Neutrophil (primary cell): ENCODE measurements around the gene ZNF684.

Experiments used
- H3K27ac ChIP-seq: fragments of 200-600 bp; sonication (generic); 2 replicates; pipeline ENCODE4 v1.5.1; 2016; ENCODE audit warnings: mild to moderate bottlenecking, moderate library complexity
- H3K27me3 ChIP-seq: fragments of 200-600 bp; sonication (generic); 2 replicates; pipeline ENCODE4 v1.6.0; 2016; ENCODE audit warnings: mild to moderate bottlenecking
- H3K36me3 ChIP-seq: fragments of 200-600 bp; sonication (generic); 2 replicates; pipeline ENCODE4 v1.5.1; 2017
- H3K4me1 ChIP-seq, 2 experiments: fragments of 200-600 bp in 1 of 2; sonication (generic) in 1 of 2; 1 replicate in 1 of 2; 2 replicates in 1 of 2; pipeline versions ENCODE4 v1.5.1 to v1.6.1; 2013 to 2016; ENCODE audit warnings: low read depth in 1 of 2, low read length in 1 of 2, mild to moderate bottlenecking in 1 of 2, moderate library complexity in 1 of 2; ENCODE audit not compliant: control insufficient read depth in 1 of 2, insufficient read depth in 1 of 2
- H3K4me3 ChIP-seq, 2 experiments: fragments of 200-600 bp in 1 of 2; sonication (generic) in 1 of 2; 1 replicate in 1 of 2; 2 replicates in 1 of 2; pipeline ENCODE4 v1.5.1; 2013 to 2016; ENCODE audit warnings: low read depth in 1 of 2, low read length in 1 of 2, mild to moderate bottlenecking in 1 of 2, moderate library complexity in 1 of 2
- H3K9me3 ChIP-seq: fragments of 200-600 bp; sonication (generic); 2 replicates; pipeline ENCODE4 v1.5.1; 2016
- CTCF ChIP-seq: fragments of 200-600 bp; sonication (generic); IDR thresholded peaks from 2 replicates; pipeline ENCODE4 v1.5.1; 2016; ENCODE audit warnings: antibody characterized with exemption

The ZNF684 gene

GRCh38 chr1:40593449-40594186, 62.2 kb downstream of the ZNF684 start:
- no peaks in the 10 kb centered on the region for H3K9me3 ChIP-seq
- no peak for TF ChIP-seq CTCF
- H3K4me3 ChIP-seq, result no peak overlapping the region
- no peaks in the 10 kb centered on the region for H3K36me3 ChIP-seq
- peaks cover 29% of the 10 kb centered on the region for H3K27me3 ChIP-seq
- H3K27ac ChIP-seq, result no peak overlapping the region
- H3K4me1 ChIP-seq, result peaks cover 6 to 10% of the 10 kb centered on the region in 2 experiments

- no peak overlapping the region for H3K27ac ChIP-seq
- no peak for TF ChIP-seq CTCF
- no peak overlapping the region for H3K4me3 ChIP-seq
- H3K27me3 ChIP-seq, result peaks cover 29% of the 10 kb centered on the region
- H3K36me3 ChIP-seq, result no peaks in the 10 kb centered on the region
- peaks cover 6 to 10% of the 10 kb centered on the region in 2 experiments for H3K4me1 ChIP-seq
- no peaks in the 10 kb centered on the region for H3K9me3 ChIP-seq
These were observed 62.7 kb downstream of the ZNF684 start for GRCh38 chr1:40594187-40594531.

GRCh38 chr1:40595623-40596022, 64.2 kb downstream of the ZNF684 start:
- no peak overlapping the region for H3K27ac ChIP-seq
- no peak overlapping the region for H3K4me3 ChIP-seq
- TF ChIP-seq CTCF, result no peak
- H3K27me3 ChIP-seq, result peaks cover 29% of the 10 kb centered on the region
- peaks cover 6 to 10% of the 10 kb centered on the region in 2 experiments for H3K4me1 ChIP-seq
- H3K9me3 ChIP-seq, result no peaks in the 10 kb centered on the region
- no peaks in the 10 kb centered on the region for H3K36me3 ChIP-seq
